Keratinocyte (primary cell): ENCODE measurements around the gene TLL1. TPM values are rescaled to one million over a fixed set of nuclear protein-coding genes. Genes with fewer than 3 reads are reported as not detected.

Source experiments
- DNase-seq: peaks from one replicate; pipeline ENCODE4 v3.0.0-alpha.2; 2011; ENCODE audit warnings: low read depth, missing footprints, low spot score
- FAIRE-seq: peaks from 2 replicates; lab custom pipeline; 2011; peaks lifted over from hg19 to GRCh38; lab: Jason Lieb, UNC
- H2AFZ ChIP-seq: 2 replicates; pipeline ENCODE4 v1.6.0; 2012; ENCODE audit warnings: low read length, control low read depth, inconsistent platforms; ENCODE audit not compliant: control insufficient read depth
- H3K27ac ChIP-seq: 2 replicates; pipeline ENCODE4 v1.5.1; 2011; ENCODE audit warnings: low read length; ENCODE audit not compliant: control insufficient read depth, insufficient read depth
- H3K27me3 ChIP-seq: 3 replicates; pipeline ENCODE4 v1.6.0; 2011; ENCODE audit warnings: low read length; ENCODE audit not compliant: control insufficient read depth, insufficient read depth; ENCODE audit errors: extremely low read depth
- H3K36me3 ChIP-seq, 2 experiments: 2 replicates in 1 of 2; 3 replicates in 1 of 2; pipeline ENCODE4 v1.5.1; 2011; ENCODE audit warnings: low read length in 2 of 2, mild to moderate bottlenecking in 1 of 2; ENCODE audit not compliant: control insufficient read depth in 2 of 2, insufficient read depth in 2 of 2; ENCODE audit errors: extremely low read depth in 1 of 2
- H3K4me1 ChIP-seq: 3 replicates; pipeline ENCODE4 v1.5.1; 2011; ENCODE audit warnings: low read length; ENCODE audit not compliant: control insufficient read depth, insufficient read depth; ENCODE audit errors: extremely low read depth
- H3K4me2 ChIP-seq: 3 replicates; pipeline ENCODE4 v1.6.0; 2011; ENCODE audit warnings: low read depth, low read length; ENCODE audit not compliant: control insufficient read depth, insufficient read depth; ENCODE audit errors: extremely low read depth
- H3K4me3 ChIP-seq, 3 experiments: fragments of 200-600 bp in 1 of 3; sonication (generic) in 1 of 3; 2 replicates in 2 of 3; 3 replicates in 1 of 3; pipeline ENCODE4 v1.5.1; 2011 to 2016; ENCODE audit warnings: low read length in 3 of 3, mild to moderate bottlenecking in 3 of 3, control low read depth in 2 of 3, inconsistent platforms in 1 of 3, low read depth in 1 of 3, mixed read lengths in 1 of 3, mixed run types in 1 of 3, moderate library complexity in 1 of 3; ENCODE audit not compliant: control insufficient read depth in 2 of 3, insufficient read depth in 2 of 3; ENCODE audit errors: extremely low read depth in 1 of 3
- H3K79me2 ChIP-seq: 2 replicates; pipeline ENCODE4 v1.6.0; 2012; ENCODE audit warnings: low read length; ENCODE audit not compliant: control insufficient read depth, insufficient read depth
- H3K9ac ChIP-seq: 3 replicates; pipeline ENCODE4 v1.6.0; 2011; ENCODE audit warnings: low read length; ENCODE audit not compliant: control insufficient read depth, insufficient read depth; ENCODE audit errors: extremely low read depth
- H3K9me1 ChIP-seq: 3 replicates; pipeline ENCODE4 v1.6.0; 2011; ENCODE audit warnings: low read length; ENCODE audit not compliant: control insufficient read depth, insufficient read depth; ENCODE audit errors: extremely low read depth
- H3K9me3 ChIP-seq: 2 replicates; pipeline ENCODE4 v1.5.1; 2012; ENCODE audit warnings: low read depth, low read length; ENCODE audit not compliant: control insufficient read depth
- H4K20me1 ChIP-seq: 3 replicates; pipeline ENCODE4 v1.6.0; 2011; ENCODE audit warnings: low read length; ENCODE audit not compliant: control insufficient read depth, insufficient read depth; ENCODE audit errors: extremely low read depth
- CTCF ChIP-seq, 3 experiments: IDR thresholded peaks in 1 of 3; conservative IDR thresholded peaks in 1 of 3; optimal IDR thresholded peaks in 1 of 3; 2 replicates in 2 of 3; 3 replicates in 1 of 3; pipeline versions ENCODE3 to v1.5.1; 2011; ENCODE audit warnings: low read length in 3 of 3, mild to moderate bottlenecking in 3 of 3, moderate library complexity in 2 of 3, control low read depth in 1 of 3, inconsistent platforms in 1 of 3; ENCODE audit not compliant: insufficient read depth in 2 of 3; ENCODE audit errors: extremely low read depth in 1 of 3
- EZH2 ChIP-seq: IDR thresholded peaks from one replicate; pipeline ENCODE4 v1.6.1; 2012; ENCODE audit warnings: inconsistent platforms, mild to moderate bottlenecking, low read length, moderate library complexity
- dilution Hi-C: fragments of 300-500 bp; cut with MboI; formaldehyde crosslinking; loops from one replicate; pipeline ENCODE4 v1.7.0; 2020; ENCODE audit warnings: low sequenced_read_pairs; ENCODE audit not compliant: extremely low pct_ligation_motif_present
- polyA plus RNA-seq, 5 experiments: library from polyadenylated mRNA; depleted of rRNA in 3 of 5; stranded (reverse) in 3 of 5; stranded (forward) in 1 of 5; unstranded in 1 of 5; fragments of >200 nt; gene quantifications; 1 replicate in 1 of 5; 2 replicates in 3 of 5; 3 replicates in 1 of 5; pipeline versions ENCODE4 v1.2.1 to v1.2.3, GENCODE V29; 2011 to 2012; ENCODE audit warnings: missing spikeins in 2 of 5, low read depth in 1 of 5, low replicate concordance in 1 of 5

The TLL1 gene
- polyA plus RNA-seq, 1 donor (not counting 4 experiments of a cell fraction or from before 2014, with no cell fraction given), result 1.5 TPM

GRCh38 chr4:165834116-165834515, 38.9 kb upstream of the TLL1 start:
- dilution Hi-C loops, result no loop called here
- DNase-seq, result no peak
- FAIRE-seq, result no peak
- Histone ChIP-seq H3K27me3 (no peaks in the 10 kb centered on the region), H4K20me1 (no peaks in the 10 kb centered on the region), H3K4me3 (no peak overlapping the region), H3K4me2 (no peak overlapping the region), H3K27ac (no peak overlapping the region), H2AFZ (no peak overlapping the region), H3K9me3 (no peaks in the 10 kb centered on the region), H3K4me1 (no peaks in the 10 kb centered on the region), H3K79me2 (no peaks in the 10 kb centered on the region), H3K36me3 (no peaks in the 10 kb centered on the region), H3K9ac (no peak overlapping the region), H3K9me1 (no peaks in the 10 kb centered on the region)
- TF ChIP-seq EZH2, result no peak
- no peak for TF ChIP-seq CTCF (optimal IDR thresholded peaks at IDR 0.05 in 1 of 3, IDR thresholded peaks at IDR 0.05 in 1 of 3, conservative IDR thresholded peaks at IDR 0.05 in 1 of 3; ENCODE audit: extremely low read depth in 1 of 3, insufficient read depth in 2 of 3, low read length in 3 of 3)

GRCh38 chr4:165838575-165838974, 34.5 kb upstream of the TLL1 start:
- no peak for FAIRE-seq
- TF ChIP-seq EZH2 (no peak), CTCF (optimal IDR thresholded peaks at IDR 0.05 in 1 of 3, IDR thresholded peaks at IDR 0.05 in 1 of 3, conservative IDR thresholded peaks at IDR 0.05 in 1 of 3; ENCODE audit: extremely low read depth in 1 of 3, insufficient read depth in 2 of 3, low read length in 3 of 3) (no peak)

More at GRCh38 chr4:165838575-165838974, 34.5 kb upstream of the TLL1 start:
- no peaks in the 10 kb centered on the region for H3K9me3 ChIP-seq
- no peaks in the 10 kb centered on the region for H3K36me3 ChIP-seq
- peaks cover 4% of the 10 kb centered on the region for H3K4me1 ChIP-seq
- H3K4me2 ChIP-seq, result no peak overlapping the region
- H2AFZ ChIP-seq, result no peak overlapping the region
- dilution Hi-C loops, result no loop called here
- H3K79me2 ChIP-seq, result no peaks in the 10 kb centered on the region
- H3K4me3 ChIP-seq, result no peak overlapping the region
- no peaks in the 10 kb centered on the region for H3K9me1 ChIP-seq
- H3K27me3 ChIP-seq, result no peaks in the 10 kb centered on the region
- H4K20me1 ChIP-seq, result no peaks in the 10 kb centered on the region
- no peak overlapping the region for H3K9ac ChIP-seq
- H3K27ac ChIP-seq, result no peak overlapping the region
- DNase-seq, result no peak
